ENCODE results near the gene SLC66A2. TPM values are rescaled to one million over a fixed set of nuclear protein-coding genes. Genes with fewer than 3 reads are reported as not detected.

The SLC66A2 gene
- total and polyA plus RNA-seq, 10 donors = 28.7 to 61.9 (median 50.0) TPM

DNA sequence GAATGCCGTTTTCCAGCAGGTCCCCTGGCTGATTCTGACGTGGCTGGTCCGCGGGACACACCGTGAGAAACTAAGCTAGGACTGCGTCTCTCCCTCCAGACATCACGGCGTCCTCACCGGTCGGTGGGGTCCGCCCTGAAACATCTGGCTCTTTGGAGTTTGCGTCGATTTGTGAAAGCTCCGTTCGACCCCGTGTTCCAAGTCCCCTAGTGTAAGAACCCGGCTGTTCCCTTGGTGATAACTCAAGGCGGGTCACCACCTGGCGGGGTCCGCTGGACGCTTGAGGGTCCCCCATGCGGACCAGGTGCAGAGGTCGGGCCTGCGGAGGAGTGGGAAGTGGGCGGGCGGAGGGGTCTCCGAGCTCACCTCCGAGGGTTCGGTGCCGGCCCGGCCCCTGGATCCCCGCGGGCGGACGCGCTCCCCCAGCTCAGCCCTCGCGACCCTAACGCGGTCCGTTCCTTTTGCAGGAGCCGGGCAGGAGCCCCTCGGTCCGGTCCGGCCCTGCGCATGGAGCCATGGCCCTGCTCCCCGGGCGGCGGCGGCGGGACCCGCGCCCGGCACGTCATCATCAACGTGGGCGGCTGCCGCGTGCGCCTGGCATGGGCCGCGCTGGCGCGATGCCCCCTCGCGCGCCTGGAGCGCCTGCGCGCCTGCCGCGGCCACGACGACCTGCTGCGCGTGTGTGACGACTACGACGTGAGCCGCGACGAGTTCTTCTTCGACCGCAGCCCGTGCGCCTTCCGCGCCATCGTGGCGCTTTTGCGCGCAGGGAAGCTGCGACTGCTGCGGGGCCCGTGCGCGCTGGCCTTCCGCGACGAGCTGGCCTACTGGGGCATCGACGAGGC is 88.1 kb downstream of the SLC66A2 start:
- Histone ChIP-seq H3K36me3 (no peaks in the 10 kb centered on the region), H3K9me3 (peaks cover 0 to 35% (median 24%) of the 10 kb centered on the region in 8 donors), H3K27me3 (replicated peaks in 1 of 7) (peaks cover 0 to 11% (median 0%) of the 10 kb centered on the region in 7 donors), H3K4me1 (no peaks in the 10 kb centered on the region), H3K4me3 (no peak overlapping the region), H3K27ac (no peak overlapping the region)
- peak; percentile 55 for DNase-seq
- intact Hi-C loops (cut with DNase I; ENCODE audit: low total_unique reads) = no loop called here
- WGBS, 5 donors = 72 to 79% (median 77%) methylated on average over 72 to 102 of the region's 102 CpGs
- TF ChIP-seq CTCF (IDR thresholded peaks at IDR 0.05 in 8 of 11, conservative IDR thresholded peaks at IDR 0.05 in 3 of 11) = no peak
- TF ChIP-seq POLR2AphosphoS5 (IDR thresholded peaks at IDR 0.05) = no peak
- TF ChIP-seq POLR2A (IDR thresholded peaks at IDR 0.05) = no peak

DNA sequence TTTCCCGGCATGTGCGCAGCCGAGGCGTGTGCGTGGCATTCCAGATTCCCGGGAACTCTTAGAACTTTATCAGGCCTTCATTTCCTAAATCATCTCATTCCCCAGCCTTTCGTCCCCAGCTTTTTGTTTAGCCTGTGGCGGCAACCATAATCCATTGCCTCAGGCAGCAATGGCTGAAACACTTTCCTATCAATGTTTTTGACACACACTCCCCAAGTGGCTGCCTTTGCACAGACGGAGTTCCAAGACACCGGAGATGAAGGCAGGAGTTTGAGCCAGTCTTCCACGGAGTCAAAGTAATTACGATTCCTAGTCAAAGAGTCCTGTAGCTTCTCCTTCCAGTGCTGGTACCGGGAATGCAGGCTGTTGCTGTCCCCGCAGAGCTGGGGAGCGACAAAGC is 88.9 kb downstream of the SLC66A2 start:
- no peak overlapping the region for H3K4me3 ChIP-seq
- no peaks in the 10 kb centered on the region for H3K4me1 ChIP-seq
- H3K9me3 ChIP-seq = peaks cover 0 to 35% (median 24%) of the 10 kb centered on the region in 8 donors
- 91 to 98% (median 94%) methylated on average over 14 to 15 of the region's 15 CpGs for WGBS, 5 donors
- TF ChIP-seq POLR2AphosphoS5 (IDR thresholded peaks at IDR 0.05) = no peak
- intact Hi-C loops (cut with DNase I; ENCODE audit: low total_unique reads) = no loop called here
- H3K27ac ChIP-seq = no peak overlapping the region
- DNase-seq = peak; percentile 31
- H3K36me3 ChIP-seq = no peaks in the 10 kb centered on the region
- peaks cover 0 to 11% (median 0%) of the 10 kb centered on the region in 7 donors for H3K27me3 ChIP-seq (replicated peaks in 1 of 7)

DNA sequence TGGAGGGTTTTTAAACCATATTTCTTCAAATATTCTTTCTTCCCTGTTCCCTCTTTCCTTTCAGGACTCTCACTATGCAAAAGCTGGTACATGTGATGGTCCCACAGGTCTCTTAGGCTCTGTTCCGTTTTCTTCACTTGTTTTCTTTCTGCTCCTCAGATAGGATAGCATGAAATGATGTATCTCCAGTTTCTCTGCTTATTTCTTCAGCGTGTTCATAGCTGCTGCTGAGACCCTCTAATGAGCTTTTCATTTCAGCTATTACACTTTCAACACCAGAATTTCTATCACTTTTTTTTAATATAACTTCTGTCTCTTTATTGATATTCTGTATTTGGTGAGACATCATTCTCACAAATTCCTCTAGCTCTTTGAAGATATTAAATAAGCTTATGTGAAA is 89.8 kb downstream of the SLC66A2 start:
- peaks cover 0 to 1% (median under 1%) of the 10 kb centered on the region in 6 donors for H3K4me1 ChIP-seq
- peaks cover 0 to 11% (median 0%) of the 10 kb centered on the region in 7 donors for H3K27me3 ChIP-seq (replicated peaks in 1 of 7)
- 74 to 89% (median 80%) methylated on average over 2 of the region's 2 CpGs for WGBS, 5 donors
- intact Hi-C loops (cut with DNase I; ENCODE audit: low total_unique reads) = no loop called here
- H3K4me3 ChIP-seq = no peak overlapping the region
- DNase-seq = no peak
- peaks cover 0 to 35% (median 24%) of the 10 kb centered on the region in 8 donors for H3K9me3 ChIP-seq
- no peaks in the 10 kb centered on the region for H3K36me3 ChIP-seq
- H3K27ac ChIP-seq = no peak overlapping the region
- TF ChIP-seq POLR2AphosphoS5 (IDR thresholded peaks at IDR 0.05) = no peak
- no peak for TF ChIP-seq POLR2A (IDR thresholded peaks at IDR 0.05)
- TF ChIP-seq CTCF (IDR thresholded peaks at IDR 0.05 in 8 of 11, conservative IDR thresholded peaks at IDR 0.05 in 3 of 11) = no peak

DNA sequence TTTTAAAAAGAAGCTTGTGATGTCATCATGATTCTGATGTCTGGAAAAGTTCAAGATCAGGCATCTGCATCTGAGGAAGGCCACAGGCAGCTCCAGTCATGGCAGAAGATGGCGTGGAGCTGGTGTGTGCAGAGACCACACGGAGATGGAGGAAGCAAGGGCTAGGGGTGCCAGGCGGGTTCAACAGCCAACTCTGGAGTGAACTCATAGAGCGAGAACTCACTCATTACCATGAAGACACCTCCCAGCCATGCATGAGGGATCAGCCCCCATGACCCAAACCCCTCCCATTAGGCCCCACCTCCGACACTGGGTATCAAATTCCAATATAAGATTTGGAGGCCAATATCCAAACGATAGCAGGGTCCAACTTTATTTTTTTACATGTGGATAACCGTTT is 92.1 kb downstream of the SLC66A2 start:
- intact Hi-C loops (cut with DNase I; ENCODE audit: low total_unique reads) = no loop called here
- Histone ChIP-seq H3K27ac (no peak overlapping the region), H3K4me3 (no peak overlapping the region), H3K36me3 (no peaks in the 10 kb centered on the region), H3K9me3 (peaks cover 0 to 35% (median 24%) of the 10 kb centered on the region in 8 donors), H3K27me3 (replicated peaks in 1 of 7) (peaks cover 0 to 23% (median 0%) of the 10 kb centered on the region in 7 donors), H3K4me1 (peaks cover 0 to 23% (median 13%) of the 10 kb centered on the region in 6 donors)
- DNase-seq = no peak
- 84 to 90% (median 85%) methylated on average over 7 of the region's 7 CpGs for whole genome bisulfite sequencing, 5 donors
- TF ChIP-seq POLR2AphosphoS5 (IDR thresholded peaks at IDR 0.05) (no peak), POLR2A (IDR thresholded peaks at IDR 0.05) (no peak), CTCF (IDR thresholded peaks at IDR 0.05 in 8 of 11, conservative IDR thresholded peaks at IDR 0.05 in 3 of 11) (no peak)
